Activated CD8-positive, alpha-beta memory T cell treated with anti-CD3 and anti-CD28 coated beads for 4 hours (primary cell): ENCODE data around the gene TMEM187.
A peak's percentile ranks its signal among the peaks of the same experiment; 100 is the strongest.

Experiments used
- DNase-seq, 2 donors: peaks; one replicate each; pipeline ENCODE4 v3.0.0-alpha.2; 2020; ENCODE audit warnings: low read depth in 2 of 2

TMEM187 gene

GRCh38 chrX:153934762-153935325 is 37.7 kb upstream of the TMEM187 start, which contains the start of gene NAA10:
Gene NAA10, minus strand, starts transcription at chrX:153935037. Its CDS starts 133 bp downstream, at chrX:153934904.
- DNase-seq: no peak

DNA sequence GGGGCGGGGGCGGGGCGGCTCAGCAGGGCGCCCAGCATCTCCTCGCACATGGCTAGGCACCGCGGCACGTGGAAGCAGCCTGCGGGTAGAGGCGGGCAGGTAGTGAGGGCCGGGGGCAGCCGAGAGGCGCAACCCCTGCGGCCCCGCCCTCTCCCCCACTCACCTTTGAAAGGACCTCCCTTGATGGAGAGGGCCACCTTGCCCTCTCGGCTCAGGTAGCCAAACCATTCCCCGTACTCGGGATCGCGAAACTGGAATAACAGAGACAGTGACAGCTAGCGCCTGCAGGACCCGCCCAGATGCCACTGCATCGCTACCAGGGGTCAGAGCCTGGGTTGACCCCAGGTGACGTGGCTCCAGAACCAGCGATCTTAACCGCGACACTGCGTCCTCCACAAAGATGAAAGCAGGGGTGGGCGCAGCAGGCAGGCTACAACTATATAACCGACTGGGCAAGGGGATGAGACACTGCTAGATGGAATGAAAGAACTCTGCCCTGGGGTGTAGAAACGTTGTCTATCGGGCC is 37.2 kb upstream of the TMEM187 start:
- DNase-seq: no peak

DNA sequence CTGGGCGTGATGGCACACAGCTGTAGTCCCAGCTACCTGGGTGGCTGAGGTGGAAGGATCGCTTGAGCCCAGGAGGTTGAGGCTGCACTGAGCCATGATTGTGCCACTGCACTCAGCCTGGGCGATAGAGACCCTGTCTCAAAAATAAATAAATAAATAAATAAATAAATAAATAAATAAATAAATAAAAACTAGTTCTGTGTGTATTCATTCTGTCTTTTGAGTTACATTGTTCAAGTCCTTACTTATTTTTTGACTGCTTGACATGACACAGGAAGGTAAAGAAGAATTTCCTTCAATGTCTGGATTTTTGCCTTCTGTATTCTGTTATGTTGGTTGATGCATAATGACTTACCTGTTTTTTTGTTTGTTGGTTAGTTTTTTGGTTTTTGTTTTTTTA is 35.5 kb upstream of the TMEM187 start:
- DNase-seq: no peak

DNA sequence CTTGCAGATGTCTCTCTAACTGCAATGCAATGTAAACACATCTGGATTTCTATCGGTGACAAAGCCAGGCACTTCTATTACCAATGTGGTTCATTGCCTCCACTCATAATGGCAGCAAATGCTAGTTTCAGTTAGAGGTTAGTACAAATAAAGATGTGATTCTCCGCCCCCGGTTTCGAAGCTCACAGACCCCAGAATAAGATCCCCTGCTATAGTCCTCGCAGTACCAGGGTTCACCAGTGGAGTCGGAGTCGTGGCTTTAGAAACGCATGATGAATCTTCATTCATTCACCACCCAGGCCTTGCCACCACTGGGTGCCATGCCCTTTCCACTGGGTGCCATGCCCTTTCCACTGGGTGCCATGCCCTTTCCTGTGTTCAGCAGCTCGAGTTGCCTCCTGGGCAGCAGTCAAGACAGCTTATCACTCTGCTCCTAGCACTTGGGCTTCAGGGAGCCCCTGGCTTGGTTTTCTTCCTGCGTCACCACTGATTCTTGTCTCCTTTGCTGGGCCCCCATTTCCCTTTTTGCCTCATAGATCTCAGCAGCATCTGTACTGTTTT is 34.2 kb upstream of the TMEM187 start:
- no peak for DNase-seq

- DNase-seq: no peak
Measured at GRCh38 chrX:153939573-153939972, 33.0 kb upstream of the TMEM187 start.

- DNase-seq: no peak
Measured at GRCh38 chrX:153941336-153942252, 31.0 kb upstream of the TMEM187 start.

GRCh38 chrX:153944140-153944799 is 28.3 kb upstream of the TMEM187 start, which contains the start of gene RENBP:
Gene RENBP, minus strand, starts transcription at chrX:153944643. Its CDS starts 33 bp downstream, at chrX:153944610.
- no peak for DNase-seq

DNA sequence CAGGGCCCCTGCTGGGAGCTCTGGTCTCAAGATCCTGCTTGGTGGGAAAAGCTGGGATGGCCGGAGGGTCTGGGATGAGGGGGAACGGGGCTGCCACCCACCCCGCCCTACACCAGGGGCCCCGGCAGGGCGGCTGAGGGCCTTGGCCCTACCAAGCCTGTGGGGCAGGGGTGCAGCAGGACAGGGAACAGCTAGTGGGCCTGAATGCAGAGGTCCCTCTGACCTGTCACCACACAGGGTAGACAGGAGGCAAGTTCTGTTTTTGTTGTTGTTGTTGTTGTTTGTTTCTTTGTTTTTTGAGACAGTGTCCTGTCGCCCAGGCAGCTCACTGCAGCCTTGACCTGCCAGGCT is 27.8 kb upstream of the TMEM187 start:
- DNase-seq: no peak

- DNase-seq: no peak
Measured at GRCh38 chrX:153945956-153946943, 26.3 kb upstream of the TMEM187 start.

- DNase-seq: peak in 1 of 2 donors; percentile 57
Measured at GRCh38 chrX:153947009-153947769, 25.4 kb upstream of the TMEM187 start.

- no peak for DNase-seq
Measured at GRCh38 chrX:153948002-153948466, 24.5 kb upstream of the TMEM187 start.

DNA sequence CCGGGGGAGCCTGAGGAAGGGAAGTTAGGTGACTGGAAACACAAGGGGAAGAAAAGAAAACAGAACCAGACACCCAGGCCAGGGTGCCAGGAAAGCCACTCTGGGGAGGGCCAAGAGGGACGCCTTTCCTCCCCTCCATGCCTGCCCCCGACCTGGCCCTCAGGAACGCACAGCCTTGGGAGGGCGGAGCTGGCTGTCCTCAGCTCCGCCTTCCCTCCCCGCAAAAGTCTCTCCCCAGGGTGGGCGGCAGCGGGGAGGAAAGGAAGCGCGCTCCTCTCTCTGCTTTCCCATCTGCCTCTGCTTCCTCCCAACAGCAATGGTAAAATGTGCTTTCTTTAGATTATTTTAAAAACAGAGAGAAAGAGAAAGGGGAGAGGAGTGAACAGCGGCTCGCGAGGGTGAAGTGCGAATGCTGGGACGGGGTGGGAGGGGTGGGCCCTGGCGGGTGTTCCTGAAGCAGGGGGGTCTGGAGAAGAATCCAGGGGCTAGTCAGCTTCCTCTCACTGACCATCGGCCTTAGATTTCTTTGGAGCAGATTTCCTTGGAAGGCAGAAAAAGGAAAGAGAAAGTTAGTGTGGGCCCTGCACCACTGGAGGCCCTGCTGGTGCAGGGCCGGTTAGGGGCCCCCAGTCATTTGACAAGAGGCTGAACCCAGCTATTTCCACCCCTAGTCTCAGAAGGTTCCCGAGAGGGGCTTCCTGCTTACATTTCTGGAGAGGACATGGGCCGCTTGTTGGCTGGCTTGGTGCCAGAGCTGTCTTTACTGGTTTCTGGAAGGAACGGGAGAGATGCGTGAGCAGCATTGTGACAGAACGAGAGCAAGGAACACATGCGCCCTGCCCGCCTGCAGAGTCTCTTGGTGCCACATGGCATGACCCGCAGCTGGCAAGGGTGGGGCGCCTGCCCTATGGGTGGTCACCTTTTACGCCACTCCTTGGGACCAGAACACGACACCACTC is 23.4 kb upstream of the TMEM187 start:
- no peak for DNase-seq

GRCh38 chrX:153950127-153950526 is 22.4 kb upstream of the TMEM187 start:
- no peak for DNase-seq

DNA sequence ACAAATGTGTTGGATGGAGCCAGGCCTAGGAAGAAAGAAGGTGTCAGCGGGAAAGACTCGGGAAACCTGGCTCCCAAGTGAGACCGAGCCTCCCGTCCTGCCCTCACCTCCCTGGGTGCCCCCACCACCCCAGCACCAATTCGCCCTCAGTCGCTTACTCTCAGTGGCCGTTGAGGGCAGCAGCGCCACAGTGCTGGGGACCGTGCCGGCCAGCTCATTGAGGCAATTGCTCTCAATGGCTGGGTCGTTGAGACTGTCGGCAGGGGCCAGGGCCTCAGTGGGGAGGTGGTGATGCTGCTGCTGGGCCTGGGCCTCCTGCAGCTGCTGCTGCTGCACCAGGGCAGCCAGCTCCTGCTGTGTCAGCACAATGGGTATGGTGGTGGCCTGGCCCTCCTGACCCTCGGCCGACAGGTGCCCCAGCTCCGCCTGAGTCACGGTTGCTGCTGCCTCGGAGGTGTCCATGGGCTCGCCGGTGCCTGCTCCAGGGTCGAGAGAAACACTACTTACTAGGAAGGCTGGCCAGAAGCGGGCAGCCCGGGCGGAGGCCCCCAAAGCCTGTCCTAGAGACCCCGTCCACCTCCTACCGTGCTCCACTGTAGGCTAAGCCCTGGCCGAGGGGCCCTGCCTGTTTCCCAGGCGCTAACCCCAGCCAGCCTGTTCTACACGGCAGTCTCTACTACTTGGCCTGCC is 20.7 kb upstream of the TMEM187 start:
- DNase-seq: no peak

GRCh38 chrX:153952373-153953026 is 20.1 kb upstream of the TMEM187 start:
- DNase-seq: no peak

DNA sequence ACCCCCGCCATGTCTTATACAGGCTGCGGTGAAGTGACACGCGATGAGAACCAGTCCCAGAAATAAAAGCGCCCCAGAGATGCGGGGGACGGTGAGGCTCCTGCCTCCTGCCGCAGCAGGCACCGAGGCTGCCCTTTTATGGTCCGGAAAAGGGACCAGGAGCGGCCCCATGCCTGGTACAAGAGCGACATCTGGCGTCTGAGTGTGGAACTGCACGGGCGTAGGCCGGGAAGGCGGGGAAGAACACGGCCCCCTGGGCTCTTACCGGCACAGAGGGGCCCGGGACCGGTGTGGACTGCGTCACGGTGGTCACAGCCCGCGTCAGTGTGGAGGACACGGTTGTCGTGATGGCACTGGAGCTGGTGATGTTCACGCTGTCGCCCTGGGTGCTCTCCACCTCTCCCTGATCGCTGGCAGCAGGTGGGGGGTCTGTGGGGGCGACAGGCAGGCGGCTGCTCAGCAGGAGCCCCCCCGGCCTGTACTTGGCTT is 19.2 kb upstream of the TMEM187 start:
- DNase-seq: peak; percentile 54 to 62

DNA sequence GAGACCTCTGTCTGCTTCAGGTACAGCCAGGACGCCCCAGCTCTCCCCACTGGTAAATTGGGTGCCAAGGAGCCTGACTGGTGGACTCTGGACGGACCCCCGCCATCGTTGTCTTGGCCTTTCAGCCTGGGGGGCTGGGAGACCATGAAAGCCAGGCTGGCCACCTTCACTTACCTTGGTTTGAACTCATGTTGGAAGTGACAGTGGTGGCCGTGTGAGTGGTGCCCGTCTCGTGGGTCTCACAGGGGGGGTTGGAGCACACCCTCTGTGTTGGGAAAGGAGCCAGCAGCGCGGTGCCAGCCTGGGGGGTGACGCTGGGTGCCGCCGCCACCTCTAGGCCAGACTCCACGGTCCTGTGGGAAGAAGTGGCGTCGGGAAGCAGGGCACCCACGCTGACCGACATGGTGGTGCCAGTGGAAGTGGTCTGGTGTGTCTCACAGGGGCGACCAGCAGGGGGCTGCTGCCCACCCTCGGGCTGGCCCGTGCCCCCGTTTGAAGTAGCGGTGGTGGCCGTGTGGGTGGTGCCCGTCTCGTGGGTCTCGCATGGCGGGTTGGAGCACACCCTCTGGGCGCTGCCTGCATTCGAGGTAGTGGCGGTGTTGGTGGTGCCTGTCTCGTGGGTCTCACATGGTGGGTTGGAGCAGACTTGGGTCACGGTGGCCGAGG is 18.5 kb upstream of the TMEM187 start:
- no peak for DNase-seq
